Cardiac fibroblast (primary cell): ENCODE data around the gene UTS2R.
"Not testable (repeated sequence)": the region's sequence is repeated elsewhere in the genome, so short reads cannot be mapped to it uniquely, and the experiment has no call there.

Experiments
- DNase-seq, 2 donors: peaks; one replicate each; pipeline versions ENCODE4 v3.0.0 to v3.0.0-alpha.2; 2010; ENCODE audit warnings: low read depth in 2 of 2
- H3K4me3 ChIP-seq, 2 donors: replicated peaks in 1 of 2; 1 replicate in 1 of 2; 2 replicates in 1 of 2; pipeline ENCODE4 v1.5.1; 2011; ENCODE audit warnings: low read depth in 2 of 2, low read length in 2 of 2, mild to moderate bottlenecking in 2 of 2, moderate library complexity in 1 of 2
- CTCF ChIP-seq: IDR thresholded peaks from one replicate; pipeline ENCODE4 v1.5.1; 2011; ENCODE audit warnings: low read depth, mild to moderate bottlenecking, low read length, inconsistent platforms

UTS2R gene

GRCh38 chr17:82406131-82406671 lies 34.6 kb downstream of the UTS2R start:
- no peak overlapping the region for H3K4me3 ChIP-seq
- no peak for DNase-seq
- no peak for TF ChIP-seq CTCF

GRCh38 chr17:82407255-82407654 lies 35.7 kb downstream of the UTS2R start:
- no peak overlapping the region for H3K4me3 ChIP-seq
- no peak for TF ChIP-seq CTCF
- DNase-seq, result no peak

GRCh38 chr17:82408288-82408937 lies 36.8 kb downstream of the UTS2R start:
- no peak overlapping the region for H3K4me3 ChIP-seq
- DNase-seq, result no peak
- TF ChIP-seq CTCF, result no peak

GRCh38 chr17:82408938-82409318 lies 37.4 kb downstream of the UTS2R start:
- no peak overlapping the region for H3K4me3 ChIP-seq
- no peak for DNase-seq
- TF ChIP-seq CTCF, result no peak

- DNase-seq, result no peak
- H3K4me3 ChIP-seq, result no peak overlapping the region
- no peak for TF ChIP-seq CTCF
These were observed 38.6 kb downstream of the UTS2R start for GRCh38 chr17:82410014-82410716.

- no peak for DNase-seq
- no peak overlapping the region for H3K4me3 ChIP-seq
- no peak for TF ChIP-seq CTCF
These were observed 40.0 kb downstream of the UTS2R start for GRCh38 chr17:82411396-82412053.

GRCh38 chr17:82412081-82412480 lies 40.5 kb downstream of the UTS2R start:
- not testable (repeated sequence) for DNase-seq, H3K4me3 ChIP-seq
